ENCODE results near the gene NCOR1.
A peak's percentile ranks its signal among the peaks of the same experiment; 100 is the strongest.

DNA sequence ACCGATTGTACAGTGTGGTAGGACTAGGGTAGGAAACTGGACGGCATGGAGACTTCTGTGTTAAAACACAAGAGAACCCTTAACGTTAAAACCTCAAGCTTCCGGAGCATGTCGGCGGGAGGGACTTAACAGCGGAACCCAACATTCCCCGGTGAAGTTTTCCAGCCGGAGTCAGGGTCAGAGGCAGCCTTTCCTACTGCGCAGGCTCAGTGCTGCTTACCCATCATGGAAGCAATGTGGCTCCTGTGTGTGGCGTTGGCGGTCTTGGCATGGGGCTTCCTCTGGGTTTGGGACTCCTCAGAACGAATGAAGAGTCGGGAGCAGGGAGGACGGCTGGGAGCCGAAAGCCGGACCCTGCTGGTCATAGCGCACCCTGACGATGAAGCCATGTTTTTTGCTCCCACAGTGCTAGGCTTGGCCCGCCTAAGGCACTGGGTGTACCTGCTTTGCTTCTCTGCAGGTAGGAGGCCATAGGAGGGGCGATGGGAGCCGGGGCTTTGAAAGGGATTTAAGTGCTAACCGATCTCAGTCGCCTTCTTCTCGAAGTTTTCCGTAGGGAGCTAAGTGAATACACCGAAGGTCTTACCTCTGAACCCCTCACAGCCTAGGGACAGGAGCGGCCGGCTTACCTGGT, 1.8 kb upstream of the NCOR1 start, which contains the start of gene PIGL:
- no peak for TF ChIP-seq CBFA2T3 (IDR thresholded peaks at IDR 0.05)
- TF ChIP-seq, protein P1, sequence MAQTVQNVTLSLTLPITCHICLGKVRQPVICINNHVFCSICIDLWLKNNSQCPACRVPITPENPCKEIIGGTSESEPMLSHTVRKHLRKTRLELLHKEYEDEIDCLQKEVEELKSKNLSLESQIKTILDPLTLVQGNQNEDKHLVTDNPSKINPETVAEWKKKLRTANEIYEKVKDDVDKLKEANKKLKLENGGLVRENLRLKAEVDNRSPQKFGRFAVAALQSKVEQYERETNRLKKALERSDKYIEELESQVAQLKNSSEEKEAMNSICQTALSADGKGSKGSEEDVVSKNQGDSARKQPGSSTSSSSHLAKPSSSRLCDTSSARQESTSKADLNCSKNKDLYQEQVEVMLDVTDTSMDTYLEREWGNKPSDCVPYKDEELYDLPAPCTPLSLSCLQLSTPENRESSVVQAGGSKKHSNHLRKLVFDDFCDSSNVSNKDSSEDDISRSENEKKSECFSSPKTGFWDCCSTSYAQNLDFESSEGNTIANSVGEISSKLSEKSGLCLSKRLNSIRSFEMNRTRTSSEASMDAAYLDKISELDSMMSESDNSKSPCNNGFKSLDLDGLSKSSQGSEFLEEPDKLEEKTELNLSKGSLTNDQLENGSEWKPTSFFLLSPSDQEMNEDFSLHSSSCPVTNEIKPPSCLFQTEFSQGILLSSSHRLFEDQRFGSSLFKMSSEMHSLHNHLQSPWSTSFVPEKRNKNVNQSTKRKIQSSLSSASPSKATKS (CRISPR knock-in tag; IDR thresholded peaks at IDR 0.05) = no peak
- TF ChIP-seq, protein P2, sequence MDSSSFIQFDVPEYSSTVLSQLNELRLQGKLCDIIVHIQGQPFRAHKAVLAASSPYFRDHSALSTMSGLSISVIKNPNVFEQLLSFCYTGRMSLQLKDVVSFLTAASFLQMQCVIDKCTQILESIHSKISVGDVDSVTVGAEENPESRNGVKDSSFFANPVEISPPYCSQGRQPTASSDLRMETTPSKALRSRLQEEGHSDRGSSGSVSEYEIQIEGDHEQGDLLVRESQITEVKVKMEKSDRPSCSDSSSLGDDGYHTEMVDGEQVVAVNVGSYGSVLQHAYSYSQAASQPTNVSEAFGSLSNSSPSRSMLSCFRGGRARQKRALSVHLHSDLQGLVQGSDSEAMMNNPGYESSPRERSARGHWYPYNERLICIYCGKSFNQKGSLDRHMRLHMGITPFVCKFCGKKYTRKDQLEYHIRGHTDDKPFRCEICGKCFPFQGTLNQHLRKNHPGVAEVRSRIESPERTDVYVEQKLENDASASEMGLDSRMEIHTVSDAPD (CRISPR knock-in tag; IDR thresholded peaks at IDR 0.05) = no peak
- TF ChIP-seq, protein P3, sequence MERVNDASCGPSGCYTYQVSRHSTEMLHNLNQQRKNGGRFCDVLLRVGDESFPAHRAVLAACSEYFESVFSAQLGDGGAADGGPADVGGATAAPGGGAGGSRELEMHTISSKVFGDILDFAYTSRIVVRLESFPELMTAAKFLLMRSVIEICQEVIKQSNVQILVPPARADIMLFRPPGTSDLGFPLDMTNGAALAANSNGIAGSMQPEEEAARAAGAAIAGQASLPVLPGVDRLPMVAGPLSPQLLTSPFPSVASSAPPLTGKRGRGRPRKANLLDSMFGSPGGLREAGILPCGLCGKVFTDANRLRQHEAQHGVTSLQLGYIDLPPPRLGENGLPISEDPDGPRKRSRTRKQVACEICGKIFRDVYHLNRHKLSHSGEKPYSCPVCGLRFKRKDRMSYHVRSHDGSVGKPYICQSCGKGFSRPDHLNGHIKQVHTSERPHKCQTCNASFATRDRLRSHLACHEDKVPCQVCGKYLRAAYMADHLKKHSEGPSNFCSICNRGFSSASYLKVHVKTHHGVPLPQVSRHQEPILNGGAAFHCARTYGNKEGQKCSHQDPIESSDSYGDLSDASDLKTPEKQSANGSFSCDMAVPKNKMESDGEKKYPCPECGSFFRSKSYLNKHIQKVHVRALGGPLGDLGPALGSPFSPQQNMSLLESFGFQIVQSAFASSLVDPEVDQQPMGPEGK (CRISPR knock-in tag; IDR thresholded peaks at IDR 0.05; ENCODE audit: borderline replicate concordance) = 0 out of 2 replicates have a peak, but pooled peaks have one; percentile 52
